NCI-H1417 (cell line): ENCODE data around the gene TPRG1.
"Not testable (repeated sequence)": the region's sequence is repeated elsewhere in the genome, so short reads cannot be mapped to it uniquely, and the experiment has no call there.

ENCODE experiments used
- DNase-seq, 3 experiments: peaks; one replicate each; lab custom pipeline; 2025; lab: John Stamatoyannopoulos, UW

The TPRG1 gene

GRCh38 chr3:189316296-189317019, 144.7 kb downstream of the TPRG1 start:
- DNase-seq, result peak; percentile 46 to 75 (median 69)

- DNase-seq, result peak in 1 of 3 experiments; percentile 67
Measured at GRCh38 chr3:189317911-189318310, 146.1 kb downstream of the TPRG1 start.

GRCh38 chr3:189320511-189320910, 148.7 kb downstream of the TPRG1 start:
- DNase-seq, result no peak

GRCh38 chr3:189322339-189322738, 150.6 kb downstream of the TPRG1 start:
- DNase-seq, result no peak

GRCh38 chr3:189324538-189325138, 152.9 kb downstream of the TPRG1 start:
- peak; percentile 17 to 92 (median 64) for DNase-seq

- DNase-seq, result no peak
Measured at GRCh38 chr3:189325454-189325853, 153.7 kb downstream of the TPRG1 start.

- DNase-seq, result not testable (repeated sequence)
Measured at GRCh38 chr3:189329630-189330029, 157.9 kb downstream of the TPRG1 start.

GRCh38 chr3:189330066-189330465, 158.3 kb downstream of the TPRG1 start:
- no peak for DNase-seq

GRCh38 chr3:189331002-189331418, 159.2 kb downstream of the TPRG1 start:
- DNase-seq, result no peak

GRCh38 chr3:189334064-189334920, 162.5 kb downstream of the TPRG1 start:
- DNase-seq, result no peak

GRCh38 chr3:189337673-189338091, 165.9 kb downstream of the TPRG1 start:
- DNase-seq, result no peak

- no peak for DNase-seq
Measured at GRCh38 chr3:189338366-189338765, 166.6 kb downstream of the TPRG1 start.

- no peak for DNase-seq
Measured at GRCh38 chr3:189339996-189340395, 168.2 kb downstream of the TPRG1 start.

- DNase-seq, result peak in 1 of 3 experiments; percentile 45
Measured at GRCh38 chr3:189340680-189341460, 169.1 kb downstream of the TPRG1 start.

- peak; percentile 36 to 92 (median 65) for DNase-seq
Measured at GRCh38 chr3:189342811-189343210, 171.0 kb downstream of the TPRG1 start.

GRCh38 chr3:189344996-189345395, 173.2 kb downstream of the TPRG1 start:
- DNase-seq, result peak in 2 of 3 experiments; percentile 59 to 87

- DNase-seq, result no peak
Measured at GRCh38 chr3:189349772-189350171, 178.0 kb downstream of the TPRG1 start.

- no peak for DNase-seq
Measured at GRCh38 chr3:189353318-189353965, 181.7 kb downstream of the TPRG1 start.

- no peak for DNase-seq
Measured at GRCh38 chr3:189353988-189354889, 182.5 kb downstream of the TPRG1 start.

GRCh38 chr3:189355115-189355480, 183.3 kb downstream of the TPRG1 start:
- DNase-seq, result no peak
